GM06990 (cell line): Measurements from ENCODE around the gene WNT11.

Experiments used
- DNase-seq: peaks from one replicate; pipeline ENCODE4 v3.0.0-alpha.2; 2011; ENCODE audit not compliant: insufficient read length; ENCODE audit errors: extremely low read depth
- H3K27me3 ChIP-seq: replicated peaks from 2 replicates; pipeline ENCODE4 v1.6.0; 2011; ENCODE audit warnings: low read length; ENCODE audit not compliant: control insufficient read depth, insufficient read depth
- H3K36me3 ChIP-seq: 2 replicates; pipeline ENCODE4 v1.5.1; 2011; ENCODE audit warnings: low read length; ENCODE audit not compliant: control insufficient read depth, insufficient read depth
- H3K4me3 ChIP-seq: replicated peaks from 2 replicates; pipeline ENCODE4 v1.5.1; 2011; ENCODE audit warnings: low read depth, mild to moderate bottlenecking, control low read depth, low read length
- CTCF ChIP-seq: IDR thresholded peaks from 2 replicates; pipeline ENCODE4 v1.5.1; 2011; ENCODE audit warnings: low read length, control low read depth, mild to moderate bottlenecking, inconsistent platforms; ENCODE audit not compliant: insufficient read depth, poor library complexity, severe bottlenecking

Gene WNT11

GRCh38 chr11:76237914-76238313 is 31.6 kb upstream of the WNT11 start:
- H3K4me3 ChIP-seq = no peak overlapping the region
- H3K27me3 ChIP-seq = no peaks in the 10 kb centered on the region; the same call in 1 of the 2 replicates
- no peak for DNase-seq
- TF ChIP-seq CTCF = peak; percentile 12
- H3K36me3 ChIP-seq = no peaks in the 10 kb centered on the region

GRCh38 chr11:76237000-76237649 is 30.8 kb upstream of the WNT11 start:
- TF ChIP-seq CTCF = no peak
- DNase-seq = no peak
- Histone ChIP-seq H3K27me3 (no peaks in the 10 kb centered on the region; the same call in 1 of the 2 replicates), H3K4me3 (no peak overlapping the region), H3K36me3 (no peaks in the 10 kb centered on the region)

- peak; percentile 77 for DNase-seq
- Histone ChIP-seq H3K4me3 (peak overlapping the region; percentile 77), H3K36me3 (no peaks in the 10 kb centered on the region), H3K27me3 (no peaks in the 10 kb centered on the region; the same call in 1 of the 2 replicates)
- TF ChIP-seq CTCF = no peak
These were observed 30.0 kb upstream of the WNT11 start for GRCh38 chr11:76236092-76236999.

- Histone ChIP-seq H3K27me3 (no peaks in the 10 kb centered on the region; the same call in 1 of the 2 replicates), H3K4me3 (peak overlapping the region; percentile 77), H3K36me3 (no peaks in the 10 kb centered on the region)
- peak; percentile 88 for DNase-seq
- no peak for TF ChIP-seq CTCF
These were observed 29.2 kb upstream of the WNT11 start for GRCh38 chr11:76235233-76236091.

GRCh38 chr11:76234416-76235232 is 28.3 kb upstream of the WNT11 start:
- H3K27me3 ChIP-seq = no peaks in the 10 kb centered on the region; the same call in 1 of the 2 replicates
- DNase-seq = peak; percentile 65
- peak overlapping the region; percentile 74 for H3K4me3 ChIP-seq
- no peak for TF ChIP-seq CTCF
- H3K36me3 ChIP-seq = no peaks in the 10 kb centered on the region
